Common myeloid progenitor, CD34-positive (primary cell): ENCODE data around the gene KRT81.

Source experiments
- CTCF ChIA-PET: fragments of 350-600 bp; sonication (Branson Sonifier 250); formaldehyde crosslinking; loops from one replicate; lab custom pipeline; 2021; ENCODE audit warnings: antibody characterized with exemption; lab: Charles Lee
- POLR2A ChIA-PET: fragments of 350-600 bp; sonication (Branson Sonifier 250); formaldehyde crosslinking; loops from one replicate; lab custom pipeline; 2021; ENCODE audit warnings: antibody characterized with exemption; lab: Charles Lee
- DNase-seq, 3 donors: peaks; one replicate each; pipeline versions ENCODE4 v3.0.0 to v3.0.0-alpha.2; 2013
- H3K27ac ChIP-seq, 2 experiments: 1 replicate in 1 of 2; 2 replicates in 1 of 2; pipeline ENCODE4 v1.7.0; 2013; ENCODE audit warnings: inconsistent platforms in 2 of 2, low read length in 2 of 2, mild to moderate bottlenecking in 2 of 2, low read depth in 1 of 2, moderate library complexity in 1 of 2; ENCODE audit not compliant: severe bottlenecking in 2 of 2, insufficient read depth in 1 of 2, poor library complexity in 1 of 2
- H3K27me3 ChIP-seq, 5 experiments: replicated peaks in 2 of 5; 1 replicate in 3 of 5; 2 replicates in 2 of 5; pipeline versions ENCODE4 v1.6.1 to v1.7.0; 2013; ENCODE audit warnings: low read length in 4 of 5, mild to moderate bottlenecking in 2 of 5, moderate library complexity in 2 of 5, inconsistent platforms in 1 of 5; ENCODE audit not compliant: insufficient read depth in 5 of 5, control insufficient read depth in 4 of 5
- H3K36me3 ChIP-seq, 4 experiments: 1 replicate in 2 of 4; 2 replicates in 2 of 4; pipeline versions ENCODE4 v1.6.1 to v1.7.0; 2013; ENCODE audit warnings: low read length in 3 of 4, control low read depth in 1 of 4, mild to moderate bottlenecking in 1 of 4; ENCODE audit not compliant: control insufficient read depth in 4 of 4, insufficient read depth in 4 of 4
- H3K4me1 ChIP-seq, 4 experiments: 1 replicate in 3 of 4; 2 replicates in 1 of 4; pipeline versions ENCODE4 v1.6.1 to v1.7.1; 2013; ENCODE audit warnings: low read length in 3 of 4, mild to moderate bottlenecking in 3 of 4, control low read depth in 1 of 4, inconsistent platforms in 1 of 4, moderate library complexity in 1 of 4; ENCODE audit not compliant: control insufficient read depth in 4 of 4, insufficient read depth in 4 of 4; ENCODE audit errors: control extremely low read depth in 1 of 4
- H3K4me3 ChIP-seq, 7 experiments: 1 replicate in 4 of 7; 2 replicates in 3 of 7; pipeline versions ENCODE4 v1.5.1 to v1.7.0; 2013; ENCODE audit warnings: mild to moderate bottlenecking in 7 of 7, low read length in 6 of 7, moderate library complexity in 6 of 7, inconsistent platforms in 2 of 7, low read depth in 2 of 7, control low read depth in 1 of 7; ENCODE audit not compliant: insufficient read depth in 4 of 7, control insufficient read depth in 1 of 7; ENCODE audit errors: extremely low read depth in 1 of 7
- H3K9me3 ChIP-seq, 5 experiments: 1 replicate in 4 of 5; 2 replicates in 1 of 5; pipeline versions ENCODE4 v1.6.1 to v1.7.1; 2013; ENCODE audit warnings: low read length in 4 of 5, mild to moderate bottlenecking in 2 of 5, inconsistent platforms in 1 of 5, low read depth in 1 of 5, moderate library complexity in 1 of 5; ENCODE audit not compliant: control insufficient read depth in 4 of 5, insufficient read depth in 2 of 5; ENCODE audit errors: control extremely low read depth in 1 of 5
- WGBS: methylation state at CpG from one replicate; pipeline ENCODE4 v1.1.5; 2013; ENCODE audit not compliant: insufficient coverage; 5-methylcytosine and 5-hydroxymethylcytosine counted together

The KRT81 gene

GRCh38 chr12:52267699-52268098 is 23.6 kb downstream of the KRT81 start:
- H3K4me3 ChIP-seq: no peak overlapping the region
- CTCF ChIA-PET: interaction anchor here (1.0 to 11.4 kb wide), 6 partner anchors 10 to 111 kb away, joined by 3 to 133 read pairs (median 4); partner anchors contain the start of gene KRT86
- H3K4me1 ChIP-seq: no peaks in the 10 kb centered on the region
- 100% methylated on average over 2 of the region's 3 CpGs for WGBS
- no peaks in the 10 kb centered on the region for H3K36me3 ChIP-seq
- DNase-seq: no peak
- peaks cover 0 to 2% (median 0%) of the 10 kb centered on the region in 5 experiments for H3K9me3 ChIP-seq
- no peak overlapping the region for H3K27ac ChIP-seq
- POLR2A ChIA-PET: no interaction called here
- H3K27me3 ChIP-seq: peaks cover 0 to 17% (median 9%) of the 10 kb centered on the region in 5 experiments

- Histone ChIP-seq H3K27me3 (peaks cover 0 to 20% (median 11%) of the 10 kb centered on the region in 5 experiments), H3K27ac (no peak overlapping the region), H3K36me3 (no peaks in the 10 kb centered on the region), H3K4me1 (no peaks in the 10 kb centered on the region), H3K4me3 (no peak overlapping the region), H3K9me3 (peaks cover 0 to 6% (median 0%) of the 10 kb centered on the region in 5 experiments)
- CTCF ChIA-PET: interaction anchor here (1.1 to 11.4 kb wide), 8 partner anchors 10 to 112 kb away, joined by 3 to 133 read pairs (median 4); partner anchors contain the start of genes KRT83 and KRT86
- 63% methylated on average over 3 of the region's 3 CpGs for WGBS
- DNase-seq: no peak
- POLR2A ChIA-PET: no interaction called here
Measured at GRCh38 chr12:52267266-52267665, 24.1 kb downstream of the KRT81 start.

GRCh38 chr12:52266514-52266913 is 24.8 kb downstream of the KRT81 start:
- ChIA-PET CTCF (interaction anchor here (1.0 to 11.4 kb wide), 10 partner anchors 10 to 112 kb away, joined by 3 to 133 read pairs (median 4); partner anchors contain the start of genes KRT83 and KRT86), POLR2A (no interaction called here)
- peaks cover 0 to 6% (median 0%) of the 10 kb centered on the region in 5 experiments for H3K9me3 ChIP-seq
- DNase-seq: no peak
- no peaks in the 10 kb centered on the region for H3K36me3 ChIP-seq
- peaks cover 0 to 25% (median 16%) of the 10 kb centered on the region in 5 experiments for H3K27me3 ChIP-seq
- 100% methylated on average over 2 of the region's 2 CpGs for WGBS
- H3K27ac ChIP-seq: no peak overlapping the region
- no peak overlapping the region for H3K4me3 ChIP-seq
- peaks cover 0 to 3% (median under 1%) of the 10 kb centered on the region in 4 experiments for H3K4me1 ChIP-seq

GRCh38 chr12:52264435-52264825 is 26.9 kb downstream of the KRT81 start:
- POLR2A ChIA-PET: no interaction called here
- Histone ChIP-seq H3K4me3 (no peak overlapping the region), H3K36me3 (no peaks in the 10 kb centered on the region), H3K9me3 (peaks cover 0 to 6% (median 0%) of the 10 kb centered on the region in 5 experiments), H3K4me1 (peaks cover 13 to 24% (median 21%) of the 10 kb centered on the region in 4 experiments), H3K27ac (no peak overlapping the region), H3K27me3 (peaks cover 0 to 28% (median 19%) of the 10 kb centered on the region in 5 experiments)
- CTCF ChIA-PET: interaction anchor here (0.6 to 11.4 kb wide), 8 partner anchors 13 to 1689 kb away, joined by 3 to 133 read pairs (median 5); partner anchors contain the start of gene KRT86
- WGBS: 100% methylated on average over 2 of the region's 2 CpGs
- no peak for DNase-seq

GRCh38 chr12:52263761-52264434 is 27.4 kb downstream of the KRT81 start:
- Histone ChIP-seq H3K36me3 (no peaks in the 10 kb centered on the region), H3K4me3 (no peak overlapping the region), H3K9me3 (peaks cover 0 to 6% (median 0%) of the 10 kb centered on the region in 5 experiments), H3K27ac (no peak overlapping the region), H3K27me3 (peaks cover 0 to 31% (median 23%) of the 10 kb centered on the region in 5 experiments), H3K4me1 (peaks cover 13 to 29% (median 26%) of the 10 kb centered on the region in 4 experiments)
- 96% methylated on average over 5 of the region's 7 CpGs for WGBS
- ChIA-PET CTCF (interaction anchor here (0.6 to 11.4 kb wide), 7 partner anchors 13 to 1689 kb away, joined by 3 to 133 read pairs (median 4); partner anchors contain the start of gene KRT86), POLR2A (no interaction called here)
- DNase-seq: no peak

- WGBS: 100% methylated on average over 1 of the region's 3 CpGs
- Histone ChIP-seq H3K27me3 (peaks cover 3 to 46% (median 28%) of the 10 kb centered on the region in 5 experiments), H3K4me3 (no peak overlapping the region), H3K36me3 (no peaks in the 10 kb centered on the region), H3K27ac (no peak overlapping the region), H3K4me1 (peaks cover 13 to 40% (median 36%) of the 10 kb centered on the region in 4 experiments), H3K9me3 (peaks cover 0 to 6% (median 0%) of the 10 kb centered on the region in 5 experiments)
- ChIA-PET POLR2A (no interaction called here), CTCF (interaction anchor here (1.5 to 11.4 kb wide), 2 partner anchors 16 to 65 kb away, joined by 4 to 133 read pairs; partner anchors contain the start of gene KRT86)
- no peak for DNase-seq
Measured at GRCh38 chr12:52262286-52262685, 29.0 kb downstream of the KRT81 start.

- no peaks in the 10 kb centered on the region for H3K36me3 ChIP-seq
- WGBS: 100% methylated on average over 1 of the region's 1 CpG
- H3K4me1 ChIP-seq: peaks cover 13 to 44% (median 36%) of the 10 kb centered on the region in 4 experiments
- DNase-seq: no peak
- peaks cover 0 to 6% (median 0%) of the 10 kb centered on the region in 5 experiments for H3K9me3 ChIP-seq
- H3K27me3 ChIP-seq: peaks cover 3 to 52% (median 39%) of the 10 kb centered on the region in 5 experiments
- ChIA-PET CTCF (interaction anchor here (1.6 to 11.4 kb wide), 3 partner anchors 13 to 51 kb away, joined by 3 to 133 read pairs (median 6); partner anchors contain the start of gene KRT86), POLR2A (no interaction called here)
- no peak overlapping the region for H3K27ac ChIP-seq
- H3K4me3 ChIP-seq: peak overlapping the region in 1 of 7 experiments; percentile 34
Measured at GRCh38 chr12:52261208-52261484, 30.2 kb downstream of the KRT81 start.
